NCI-H2196 treated with DMSO at 0.1 percent for 48 hours (cell line): ENCODE measurements around the gene PRR3.
A peak's percentile ranks its signal among the peaks of the same experiment; 100 is the strongest.

Source experiments
- DNase-seq: peaks from one replicate; lab custom pipeline; 2025; ENCODE audit not compliant: unreplicated experiment; lab: John Stamatoyannopoulos, UW

Gene PRR3

DNA sequence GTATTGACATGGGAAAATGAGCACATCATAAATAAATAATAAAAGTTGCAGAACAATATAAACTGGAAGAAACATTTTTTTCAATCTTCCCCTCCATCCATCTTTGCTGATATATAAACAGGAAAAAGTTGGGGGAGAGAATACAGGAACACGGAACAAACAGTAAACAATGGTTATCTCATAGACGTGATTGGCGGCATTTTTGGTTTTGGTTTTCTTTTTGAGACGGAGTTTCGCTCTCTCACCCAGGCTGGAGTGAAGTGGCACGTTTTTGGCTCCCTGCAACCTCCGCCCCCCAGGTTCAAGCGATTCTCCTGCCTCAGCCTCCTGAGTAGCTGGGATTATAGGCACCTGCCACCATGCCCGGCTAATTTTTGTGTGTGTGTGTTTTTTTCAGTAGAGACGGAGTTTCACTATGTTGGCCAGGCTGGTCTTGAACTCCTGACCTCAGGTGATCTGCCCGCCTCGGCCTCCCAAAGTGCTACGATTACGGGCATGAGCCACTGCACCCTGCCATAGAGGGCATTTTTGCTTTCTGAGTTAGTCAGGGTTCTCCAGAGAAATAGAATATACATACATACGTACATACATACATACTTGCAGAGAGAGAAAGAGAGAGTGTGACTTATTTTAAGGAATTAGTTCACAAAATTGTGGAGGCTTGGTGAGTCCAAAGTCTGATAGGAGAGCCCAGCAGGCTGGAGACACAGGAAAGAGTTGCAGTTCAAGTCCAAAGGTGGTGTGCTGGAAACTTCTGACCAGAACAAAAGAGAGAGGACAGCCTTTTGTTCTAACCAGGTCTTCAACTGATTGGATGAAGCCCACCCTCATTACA, 23.4 kb upstream of the PRR3 start:
- no peak for DNase-seq

DNA sequence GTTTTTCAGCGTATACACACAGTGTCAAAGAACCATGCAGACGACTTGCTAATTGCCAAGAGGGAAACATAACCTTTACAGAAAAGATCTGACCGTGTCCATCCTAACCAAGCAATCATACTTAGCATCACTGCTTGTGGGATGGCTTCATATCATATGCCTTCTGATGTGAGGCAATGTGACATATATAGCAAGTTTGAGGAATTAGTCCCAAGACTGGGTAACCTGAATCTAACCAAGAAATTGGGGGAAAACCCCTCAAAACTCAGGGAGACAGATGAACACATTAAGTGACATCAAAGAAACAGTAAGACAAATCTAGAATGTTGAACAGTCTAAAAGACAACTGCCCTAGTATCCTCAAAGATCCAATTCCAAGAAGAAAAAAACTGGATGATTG, 19.2 kb upstream of the PRR3 start:
- DNase-seq: no peak

DNA sequence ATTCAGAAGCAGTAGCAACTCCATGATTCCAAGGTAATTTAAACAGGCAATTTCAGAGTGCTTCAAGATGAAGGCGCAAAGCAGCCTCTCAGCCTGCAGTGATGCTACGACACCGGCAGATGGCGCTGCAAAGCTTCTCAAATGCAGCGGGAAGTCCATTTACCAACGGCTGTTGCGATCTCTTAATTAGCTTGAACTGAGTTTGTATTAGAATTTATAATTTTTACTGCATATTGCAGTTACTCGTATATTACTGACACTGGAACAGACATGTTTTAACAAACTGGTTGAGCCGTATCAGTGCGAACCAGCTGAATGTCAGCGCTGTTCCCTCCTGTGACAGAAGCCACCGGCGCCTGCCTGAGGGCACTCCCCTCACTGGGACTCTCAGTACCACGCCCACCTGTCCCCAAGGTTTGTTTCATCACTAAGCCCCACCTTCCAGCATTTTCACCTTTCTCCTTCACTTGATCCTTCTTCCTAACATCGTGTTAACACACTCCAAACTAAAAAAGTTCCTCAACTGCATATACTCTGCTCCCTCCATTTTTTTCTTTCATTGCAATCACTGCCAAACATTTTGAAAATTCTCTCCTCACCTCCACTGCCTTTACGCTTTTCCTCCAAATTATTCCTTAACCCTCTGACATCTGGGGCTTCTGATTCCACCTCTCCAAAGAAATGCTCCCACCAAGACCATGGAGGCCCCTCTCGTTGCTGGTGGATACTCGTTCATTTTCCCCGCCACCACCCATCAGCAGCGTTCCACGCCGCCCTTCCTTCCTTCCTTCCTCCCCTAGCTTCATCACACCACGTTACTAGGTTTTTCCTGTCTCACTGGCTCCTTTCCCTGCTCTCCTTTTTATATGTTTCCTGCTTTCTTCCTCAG, 15.3 kb upstream of the PRR3 start:
- peak; percentile 82 for DNase-seq

DNA sequence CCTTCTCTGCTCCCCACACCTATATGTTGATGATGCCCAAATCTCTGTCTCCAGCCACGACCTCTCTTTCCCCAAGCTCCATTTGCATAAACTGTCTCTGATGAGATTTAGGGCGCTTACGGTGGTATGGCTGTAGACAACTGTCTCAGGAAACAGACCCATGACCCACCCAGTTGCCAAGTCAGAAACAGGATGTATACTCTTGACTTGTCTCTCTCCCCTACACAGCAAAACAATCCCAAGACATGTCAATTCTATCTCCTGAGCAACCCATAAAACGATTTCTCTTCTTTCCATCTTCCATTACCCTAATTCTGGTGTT, 14.7 kb upstream of the PRR3 start:
- DNase-seq: no peak

DNA sequence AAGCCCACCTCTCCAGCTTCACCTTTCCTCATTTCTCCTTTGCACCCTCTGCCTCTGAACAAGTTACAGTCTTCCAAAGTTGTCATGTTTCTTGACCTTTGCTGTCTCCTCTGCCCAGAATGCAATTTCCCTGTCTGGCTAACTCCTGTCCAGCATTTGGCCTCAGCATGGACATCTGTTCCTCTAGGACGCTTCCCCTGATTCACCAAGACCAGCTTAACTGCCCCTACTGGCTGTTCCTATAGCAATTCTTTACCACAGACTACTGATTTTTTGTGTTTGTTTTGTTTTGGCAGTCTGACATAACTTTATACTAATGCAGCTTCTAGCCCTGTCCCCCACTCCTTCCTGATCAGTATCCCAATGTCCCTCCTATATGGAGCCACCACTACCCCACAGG, 14.2 kb upstream of the PRR3 start:
- DNase-seq: no peak

DNA sequence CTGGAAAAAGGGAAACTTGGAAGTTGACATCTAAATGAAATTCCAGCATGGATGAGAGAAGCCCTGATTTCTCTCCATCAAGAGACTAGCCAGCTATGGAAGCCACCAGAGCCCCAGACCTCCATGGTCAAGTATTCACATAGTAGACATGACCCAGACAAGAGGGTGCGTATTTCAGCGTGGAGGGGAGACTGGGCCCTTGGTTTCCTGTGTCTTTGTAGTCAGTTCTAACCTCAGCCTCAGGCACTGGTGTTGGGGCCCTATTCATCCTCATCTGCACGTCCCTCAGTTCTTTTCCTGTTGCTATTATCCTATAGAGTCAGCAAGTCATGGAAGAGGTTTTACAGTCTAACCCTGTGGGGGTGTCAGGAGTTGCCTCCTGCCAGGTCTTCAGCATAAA, 13.3 kb upstream of the PRR3 start:
- no peak for DNase-seq

DNA sequence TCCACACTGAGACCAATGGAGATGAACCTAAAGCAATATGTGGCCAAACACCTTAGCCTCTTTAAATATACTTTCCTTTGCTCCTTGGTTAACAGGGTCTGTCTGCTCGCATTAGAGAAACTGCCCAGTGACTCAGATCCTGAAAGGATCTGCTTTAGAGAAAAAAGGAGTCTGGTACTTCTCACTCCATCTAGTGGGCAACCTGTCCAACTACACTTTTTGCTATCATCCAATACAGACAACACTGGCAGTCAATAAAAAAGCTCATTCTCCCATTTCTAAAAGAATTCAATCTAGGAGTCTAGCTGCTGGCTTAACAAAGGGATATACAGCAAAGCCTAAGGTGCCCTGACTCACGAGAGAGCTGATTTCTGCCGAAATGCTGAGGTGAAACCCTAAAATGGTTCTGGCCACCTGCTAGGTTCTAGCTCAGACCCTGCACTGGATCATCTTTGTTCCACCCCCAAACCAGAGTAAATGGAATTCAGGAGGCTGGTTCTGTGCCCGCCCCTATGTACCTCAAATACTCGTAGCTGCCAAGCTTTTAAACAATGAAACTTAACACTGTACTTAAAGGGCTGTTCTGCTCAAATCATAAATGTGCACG, 12.3 kb upstream of the PRR3 start:
- DNase-seq: peak; percentile 59

DNA sequence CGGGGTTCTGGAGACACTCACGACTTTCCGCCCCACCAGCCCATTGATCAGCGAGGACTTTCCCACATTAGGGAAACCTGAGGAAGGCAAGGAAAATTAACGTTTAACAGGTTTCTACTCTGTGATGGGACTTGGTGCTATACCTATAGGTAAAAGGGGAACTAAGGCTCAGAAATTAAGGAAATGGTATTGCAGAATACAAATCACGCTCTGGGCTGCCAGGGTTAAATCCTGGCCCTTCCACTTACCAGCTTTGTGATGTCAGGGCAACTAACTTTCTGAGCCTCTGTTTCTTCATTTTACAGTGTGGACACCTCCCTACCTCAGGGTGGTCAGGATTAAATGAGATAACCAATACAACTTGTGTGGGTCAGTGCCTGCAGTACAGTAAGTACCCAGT, 9.6 kb upstream of the PRR3 start:
- DNase-seq: no peak

DNA sequence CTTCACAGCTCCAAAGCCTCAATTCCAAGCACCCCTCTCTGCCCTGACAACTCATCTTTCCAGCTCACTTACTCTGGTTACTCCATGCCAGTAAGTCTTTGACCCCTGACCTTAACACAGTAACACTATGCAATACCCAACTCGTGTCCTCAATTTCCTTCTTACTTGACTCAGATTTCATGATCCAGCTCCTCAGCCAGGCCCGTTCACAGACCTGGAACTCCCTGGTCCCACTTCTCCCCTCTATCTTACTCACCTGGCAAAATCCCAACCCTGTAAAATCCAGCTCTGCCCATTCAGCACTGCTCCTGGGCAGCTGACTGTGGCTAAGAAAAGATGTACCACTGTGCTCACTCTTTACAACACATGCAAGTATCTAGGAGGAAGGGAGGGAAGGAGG, 8.7 kb upstream of the PRR3 start:
- DNase-seq: no peak

DNA sequence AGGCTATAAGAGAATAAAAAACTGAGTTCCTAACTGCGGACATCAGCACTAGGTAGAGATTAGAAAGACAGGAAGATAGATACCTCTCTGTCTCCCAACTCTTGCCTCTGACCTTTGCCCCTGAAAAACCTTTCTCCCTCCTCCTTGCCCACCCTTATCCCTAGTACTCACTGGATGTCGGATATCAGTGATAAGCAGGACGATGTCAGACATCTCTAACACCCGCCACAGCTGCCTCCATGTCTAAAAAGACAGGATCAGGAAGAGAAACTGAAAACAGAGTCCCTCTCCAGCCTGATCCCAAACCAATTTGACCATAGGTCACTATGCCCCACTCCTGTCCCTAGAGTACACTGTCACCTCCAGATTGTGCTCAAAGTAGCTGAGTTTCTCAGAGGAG, 2.7 kb upstream of the PRR3 start:
- no peak for DNase-seq

DNA sequence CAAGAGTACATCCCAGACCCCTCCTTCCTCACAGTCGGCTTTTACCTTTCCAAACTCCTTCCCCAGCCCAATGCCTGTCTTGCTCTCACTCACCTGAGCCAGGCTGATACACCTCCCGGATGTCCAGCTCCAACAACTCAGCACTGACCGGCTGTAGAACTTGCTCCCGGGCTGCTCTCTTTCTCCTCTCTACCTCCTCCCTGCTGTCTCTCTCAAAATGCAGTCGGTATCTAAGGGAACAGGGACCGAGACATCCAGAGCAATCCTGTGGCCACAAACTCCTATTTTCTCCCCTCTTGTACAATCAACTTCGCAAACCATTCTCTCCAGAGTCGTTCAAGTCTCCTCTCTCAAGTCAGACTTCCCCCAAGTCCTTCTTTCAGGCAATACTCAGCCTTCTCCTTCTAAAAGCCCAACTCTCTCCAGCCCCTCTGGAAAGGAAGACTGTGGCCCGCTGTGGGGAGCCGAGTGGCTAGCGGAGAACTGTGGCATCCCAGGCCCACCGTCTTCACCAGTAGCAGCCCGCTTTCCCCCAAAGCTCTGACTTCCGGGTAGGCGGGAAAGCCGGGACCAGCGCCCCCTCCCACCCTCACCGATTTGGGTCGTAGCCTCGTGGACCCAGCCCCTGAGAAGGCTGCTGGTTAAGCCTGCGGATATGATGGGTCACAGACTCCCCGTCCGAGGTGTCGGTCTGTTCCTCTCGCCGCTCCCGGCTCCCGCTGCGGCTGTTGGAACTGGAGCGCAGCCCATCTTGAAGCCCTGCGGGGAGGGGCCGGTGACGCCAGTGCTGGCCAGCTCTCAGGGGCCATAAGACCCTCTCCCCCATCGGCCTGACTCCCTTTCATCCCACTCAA, 1.9 kb upstream of the PRR3 start:
- DNase-seq: no peak

DNA sequence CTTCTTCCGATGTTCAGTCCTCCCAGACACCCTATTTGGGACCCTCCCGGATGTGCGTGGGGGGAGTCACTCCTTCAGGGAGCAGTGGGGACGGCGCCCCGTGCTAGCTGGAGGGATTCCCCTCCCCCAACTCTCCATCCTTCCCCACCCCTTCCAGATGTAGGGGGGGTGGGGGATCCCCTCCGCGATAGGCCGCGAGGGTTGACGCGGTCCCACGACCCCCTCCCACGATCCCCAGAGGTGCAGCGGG, 1.4 kb upstream of the PRR3 start:
- no peak for DNase-seq

DNA sequence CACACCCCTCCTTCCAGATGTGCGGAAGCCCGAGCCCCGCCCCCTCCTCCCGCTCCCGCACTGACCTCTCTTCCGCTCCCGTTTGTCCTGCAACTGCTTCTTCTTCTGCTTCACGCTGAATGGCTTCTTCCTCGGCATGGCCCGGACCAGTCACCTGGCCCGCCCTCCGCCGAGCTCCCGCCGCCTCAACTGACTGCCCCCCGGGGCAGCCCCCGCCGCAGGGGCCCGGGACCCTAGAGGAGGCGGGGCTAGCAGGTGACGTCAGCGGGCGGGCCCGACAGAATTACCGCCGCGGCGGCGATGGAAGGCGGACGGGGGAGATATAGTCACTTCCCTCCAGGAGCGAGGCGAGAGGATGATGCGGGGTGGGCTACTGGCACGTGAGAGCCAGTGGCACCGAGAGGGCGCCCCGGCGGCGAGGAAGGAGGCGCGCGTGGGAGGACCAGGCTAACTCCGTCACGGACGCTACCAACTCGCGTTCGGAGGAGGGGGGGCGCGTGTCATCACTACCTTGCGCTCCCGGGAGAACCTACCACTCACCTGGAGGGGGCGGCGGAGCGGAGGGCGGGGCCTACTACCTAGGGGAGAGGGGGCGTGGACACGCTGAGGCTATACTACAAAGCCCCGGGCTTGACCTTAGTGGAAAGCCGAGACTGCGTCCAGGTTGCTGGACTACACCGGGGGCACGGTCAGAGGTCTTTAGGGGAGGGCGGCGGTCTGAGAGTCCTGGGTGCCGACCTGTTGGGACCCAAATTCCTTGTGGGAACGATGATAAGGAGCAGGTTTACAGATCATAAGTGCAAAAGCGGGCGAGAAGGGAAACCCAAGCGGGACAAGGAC, 809 bp upstream of the PRR3 start, which contains the start of gene GNL1:
GNL1 (minus strand) TSS at position 424 of the 840 bp plus-strand sequence; CDS start at position 138, 286 bp downstream.
- peak; percentile 86 for DNase-seq

DNA sequence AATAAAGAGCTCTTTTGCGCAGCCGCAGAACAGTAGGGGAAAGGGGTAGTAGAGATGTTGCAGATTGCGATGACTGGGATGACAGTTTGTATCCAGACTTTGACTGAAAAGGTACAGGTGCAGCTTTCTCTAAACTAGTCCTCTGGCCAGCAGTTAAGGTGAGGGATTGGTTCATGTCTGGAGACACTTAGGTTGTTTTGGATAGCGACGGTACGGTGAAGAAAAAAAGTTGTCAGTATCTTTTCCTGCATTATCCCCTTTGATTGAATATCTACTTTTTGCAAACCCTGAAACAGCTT, 537 bp downstream of the PRR3 start:
- DNase-seq: no peak

DNA sequence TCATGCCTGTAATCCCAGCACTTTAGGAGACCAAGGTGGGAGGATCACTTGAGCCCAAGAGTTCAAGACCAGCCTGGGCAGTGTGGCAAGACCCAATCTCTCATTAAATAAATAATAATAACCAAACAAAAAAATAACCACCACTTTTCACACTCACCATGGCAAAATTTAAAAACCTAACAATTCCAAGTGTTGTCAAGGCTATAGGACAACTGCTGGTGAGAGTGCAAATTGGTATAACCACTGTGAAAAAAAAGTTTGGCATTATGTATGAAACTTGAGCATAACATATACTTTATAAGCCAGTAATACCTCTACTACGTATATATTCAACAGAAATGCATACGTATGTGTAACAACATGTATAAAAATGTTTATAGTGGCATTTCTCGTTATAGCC, 3.8 kb downstream of the PRR3 start:
- no peak for DNase-seq

DNA sequence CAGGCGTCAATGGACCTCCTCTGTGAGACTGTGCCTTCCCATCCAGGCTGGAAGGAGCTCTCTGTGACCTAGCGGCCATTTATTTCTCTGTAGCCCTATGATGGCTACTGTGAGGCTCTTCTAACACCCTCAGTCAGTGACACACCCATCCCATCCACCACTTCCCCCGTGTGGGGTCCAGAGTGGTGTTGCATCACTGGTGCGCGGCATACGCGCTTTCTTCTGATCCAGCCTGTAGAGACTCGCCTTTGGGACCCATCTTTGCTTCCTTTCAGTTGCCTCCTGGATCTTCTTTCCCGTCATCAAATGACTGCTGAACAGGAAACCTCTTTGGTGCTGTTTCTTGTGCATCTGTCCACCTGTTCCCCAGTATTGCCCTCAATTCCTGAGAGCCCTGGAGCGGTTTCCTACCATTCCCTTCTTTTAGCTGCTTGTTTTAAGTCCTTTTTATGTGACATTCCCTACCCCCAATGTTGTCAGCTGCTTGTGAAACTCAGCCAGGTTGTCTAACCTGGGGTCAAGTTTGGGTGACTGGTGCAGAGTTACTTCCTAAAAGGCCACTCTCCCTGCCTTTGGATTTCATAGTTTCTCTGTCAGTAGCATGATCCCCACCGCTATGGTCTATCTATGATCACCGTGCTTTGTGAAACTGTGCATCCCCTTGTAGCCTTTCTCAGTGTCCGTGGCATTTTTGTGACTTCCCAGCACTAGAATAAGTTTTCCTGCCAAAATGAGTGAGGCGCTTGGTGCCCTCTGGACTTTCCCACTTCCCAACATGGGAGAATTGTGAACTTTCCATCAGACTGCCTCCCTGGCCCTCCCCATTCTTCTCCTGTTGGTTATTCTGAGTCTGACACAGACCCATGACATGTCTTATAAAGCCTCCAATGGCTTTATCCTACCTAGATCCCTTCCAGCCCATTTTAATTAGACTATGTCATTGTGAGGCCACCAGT, 5.7 kb downstream of the PRR3 start:
- DNase-seq: no peak

DNA sequence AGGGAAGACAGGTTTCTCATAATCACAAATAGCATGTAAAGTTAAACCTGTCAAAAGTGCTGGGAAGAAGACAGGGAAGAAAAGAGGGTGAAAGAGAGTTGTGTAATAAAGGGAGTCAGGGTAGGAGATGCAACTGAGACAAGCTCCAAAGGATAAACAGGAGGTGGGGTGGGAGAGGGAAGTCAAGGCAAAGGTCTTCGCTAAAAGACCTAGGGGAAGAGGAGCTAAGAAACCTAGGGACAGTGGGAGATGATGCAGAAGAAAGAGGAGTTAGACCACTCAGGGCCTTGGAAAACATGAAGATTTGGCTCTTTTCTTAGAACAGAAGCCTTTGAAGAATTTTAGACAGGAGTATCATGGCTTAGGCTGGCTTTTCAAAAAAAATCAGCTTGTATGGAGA, 7.0 kb downstream of the PRR3 start:
- DNase-seq: no peak

DNA sequence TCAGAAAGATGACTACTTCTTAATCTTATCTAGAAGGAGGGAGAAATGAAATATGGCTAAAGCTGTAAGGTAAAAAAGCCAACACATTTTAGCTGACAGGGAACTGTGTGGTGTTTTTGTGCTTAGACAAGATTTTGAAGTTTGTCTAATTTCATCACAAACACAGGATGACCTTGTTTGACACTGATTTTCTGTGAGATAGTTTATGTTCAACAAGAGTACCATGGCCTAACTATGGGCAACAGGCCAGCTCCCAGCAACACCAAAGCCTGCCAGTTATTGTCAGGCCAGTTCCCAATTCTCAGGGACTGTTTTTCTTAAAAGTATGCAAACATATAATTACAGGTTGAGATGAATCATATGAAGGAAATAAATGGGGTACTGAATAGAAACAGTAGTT, 8.7 kb downstream of the PRR3 start:
- DNase-seq: no peak

DNA sequence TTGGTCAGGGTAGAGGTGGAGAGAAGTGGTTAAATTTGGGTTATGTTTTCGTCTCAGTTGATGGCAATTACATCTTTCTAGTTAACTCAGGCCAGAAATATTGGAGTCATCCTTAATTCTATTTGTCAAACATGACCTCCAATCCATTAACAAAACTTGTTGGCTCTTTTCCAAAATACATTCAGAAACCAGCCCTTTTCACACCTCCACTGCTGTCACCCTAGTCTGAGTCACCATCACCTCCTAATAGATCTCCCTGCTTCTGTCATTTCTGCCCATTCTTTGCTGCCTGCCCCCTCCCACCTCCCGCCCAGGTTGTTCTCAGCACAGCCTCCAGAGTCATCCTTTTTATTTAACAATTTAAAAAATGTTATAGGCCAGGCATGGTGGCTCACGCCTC, 11.2 kb downstream of the PRR3 start:
- DNase-seq: no peak

DNA sequence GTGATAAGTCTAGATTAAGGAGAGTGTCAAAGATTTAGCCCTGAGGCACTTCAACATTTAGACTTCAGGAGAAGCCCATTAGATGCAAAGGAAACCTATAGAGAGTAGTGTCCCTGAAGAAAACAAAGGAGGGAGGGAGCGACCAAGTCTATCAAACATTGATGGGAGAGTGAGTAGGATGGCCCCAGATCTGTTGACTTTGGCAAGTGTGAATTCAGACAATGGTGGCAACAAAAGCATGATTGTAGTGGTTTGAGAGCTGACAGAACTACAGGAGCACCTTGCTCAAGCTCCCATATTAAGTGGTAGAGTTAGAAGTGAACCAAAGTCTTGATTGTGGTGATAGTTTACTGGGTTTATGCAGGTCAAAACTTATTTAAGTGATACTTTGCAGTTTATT, 13.2 kb downstream of the PRR3 start:
- DNase-seq: no peak
